ENCODE results near the gene XYLT1.

The XYLT1 gene

GRCh38 chr16:17194190-17194780, 276.5 kb downstream of the XYLT1 start:
- H3K4me3 ChIP-seq (ENCODE audit: low read depth, low read length) = no peak overlapping the region
- DNase-seq (ENCODE audit: low read depth) = peak; percentile 18
- TF ChIP-seq CTCF (IDR thresholded peaks at IDR 0.05; ENCODE audit: low read depth, low read length, missing control alignments) = peak; percentile 89

GRCh38 chr16:17193566-17194100, 277.1 kb downstream of the XYLT1 start:
- no peak overlapping the region for H3K4me3 ChIP-seq (ENCODE audit: low read depth, low read length)
- DNase-seq (ENCODE audit: low read depth) = no peak
- TF ChIP-seq CTCF (IDR thresholded peaks at IDR 0.05; ENCODE audit: low read depth, low read length, missing control alignments) = no peak

GRCh38 chr16:17184026-17184425, 286.7 kb downstream of the XYLT1 start:
- TF ChIP-seq CTCF (IDR thresholded peaks at IDR 0.05; ENCODE audit: low read depth, low read length, missing control alignments) = no peak
- DNase-seq (ENCODE audit: low read depth) = no peak
- H3K4me3 ChIP-seq (ENCODE audit: low read depth, low read length) = no peak overlapping the region

GRCh38 chr16:17177959-17178905, 292.5 kb downstream of the XYLT1 start:
- no peak for DNase-seq (ENCODE audit: low read depth)
- TF ChIP-seq CTCF (IDR thresholded peaks at IDR 0.05; ENCODE audit: low read depth, low read length, missing control alignments) = no peak
- H3K4me3 ChIP-seq (ENCODE audit: low read depth, low read length) = no peak overlapping the region

GRCh38 chr16:17177242-17177958, 293.4 kb downstream of the XYLT1 start:
- no peak overlapping the region for H3K4me3 ChIP-seq (ENCODE audit: low read depth, low read length)
- no peak for TF ChIP-seq CTCF (IDR thresholded peaks at IDR 0.05; ENCODE audit: low read depth, low read length, missing control alignments)
- DNase-seq (ENCODE audit: low read depth) = no peak

GRCh38 chr16:17176199-17176598, 294.6 kb downstream of the XYLT1 start:
- no peak for DNase-seq (ENCODE audit: low read depth)

More at GRCh38 chr16:17176199-17176598, 294.6 kb downstream of the XYLT1 start:
- TF ChIP-seq CTCF (IDR thresholded peaks at IDR 0.05; ENCODE audit: low read depth, low read length, missing control alignments) = no peak
- no peak overlapping the region for H3K4me3 ChIP-seq (ENCODE audit: low read depth, low read length)
